ENCODE measurements around the gene APOD. TPM values are rescaled to one million over a fixed set of nuclear protein-coding genes. Genes with fewer than 3 reads are reported as not detected.

The APOD gene
- total RNA-seq, 6 donors from 2014 or later = 29.7 to 120 (median 67.4) TPM

- Histone ChIP-seq H3K4me3 (peak overlapping the region in 3 of 4 donors; percentile 2 to 26 (median 3)), H3K9me3 (no peaks in the 10 kb centered on the region), H3K27ac (no peak overlapping the region), H3K4me1 (peaks cover 9 to 17% (median 12%) of the 10 kb centered on the region in 4 donors), H3K36me3 (no peaks in the 10 kb centered on the region), H3K27me3 (no peaks in the 10 kb centered on the region)
- WGBS, 2 donors = 66 to 77% methylated on average over 6 of the region's 6 CpGs
- ATAC-seq (ENCODE audit: low FRiP score in 2 of 2) = no peak
- no peak for DNase-seq
- no peak for TF ChIP-seq POLR2A (IDR thresholded peaks at IDR 0.05)
- TF ChIP-seq CTCF (IDR thresholded peaks at IDR 0.05) = no peak
- TF ChIP-seq EP300 (IDR thresholded peaks at IDR 0.05) = no peak
- no peak for TF ChIP-seq POLR2AphosphoS5 (IDR thresholded peaks at IDR 0.05)
These were observed 2.8 kb downstream of the APOD start for GRCh38 chr3:195580744-195581443.

GRCh38 chr3:195579281-195579680 is 4.5 kb downstream of the APOD start:
- Histone ChIP-seq H3K27ac (no peak overlapping the region), H3K27me3 (no peaks in the 10 kb centered on the region), H3K4me1 (peaks cover 8 to 9% (median 8%) of the 10 kb centered on the region in 4 donors), H3K9me3 (no peaks in the 10 kb centered on the region), H3K4me3 (no peak overlapping the region), H3K36me3 (no peaks in the 10 kb centered on the region)
- DNase-seq = no peak
- WGBS, 2 donors = 92 to 94% methylated on average over 9 to 12 of the region's 12 CpGs
- TF ChIP-seq POLR2A (IDR thresholded peaks at IDR 0.05) (no peak), EP300 (IDR thresholded peaks at IDR 0.05) (no peak), CTCF (IDR thresholded peaks at IDR 0.05) (no peak), POLR2AphosphoS5 (IDR thresholded peaks at IDR 0.05) (no peak)
- peak in 1 of 2 donors; percentile 52 for ATAC-seq (ENCODE audit: low FRiP score in 2 of 2)

GRCh38 chr3:195578565-195578964 is 5.2 kb downstream of the APOD start:
- DNase-seq (no peak), ATAC-seq (ENCODE audit: low FRiP score in 2 of 2) (no peak)
- no peak for TF ChIP-seq CTCF (IDR thresholded peaks at IDR 0.05)
- Histone ChIP-seq H3K9me3 (no peaks in the 10 kb centered on the region), H3K27me3 (no peaks in the 10 kb centered on the region), H3K27ac (no peak overlapping the region), H3K4me3 (no peak overlapping the region), H3K4me1 (peaks cover under 1 to 3% (median 2%) of the 10 kb centered on the region in 4 donors), H3K36me3 (no peaks in the 10 kb centered on the region)
- 86 to 92% methylated on average over 5 to 6 of the region's 6 CpGs for WGBS, 2 donors

- DNase-seq (no peak), ATAC-seq (ENCODE audit: low FRiP score in 2 of 2) (no peak)
- H3K4me3 ChIP-seq = no peak overlapping the region
- H3K36me3 ChIP-seq = no peaks in the 10 kb centered on the region
- WGBS, 2 donors = 75 to 76% methylated on average over 9 of the region's 9 CpGs
- H3K27ac ChIP-seq = no peak overlapping the region
- no peaks in the 10 kb centered on the region for H3K9me3 ChIP-seq
- H3K27me3 ChIP-seq = no peaks in the 10 kb centered on the region
- H3K4me1 ChIP-seq = no peaks in the 10 kb centered on the region
- TF ChIP-seq CTCF (IDR thresholded peaks at IDR 0.05) = no peak
These were observed 6.0 kb downstream of the APOD start for GRCh38 chr3:195577645-195578177.
